Ammon's horn (tissue), 1 donor: ENCODE results near the gene CASP9.

Experiments
- DNase-seq: peaks from one replicate; pipeline ENCODE4 v3.0.0-alpha.2; 2016; ENCODE audit warnings: low spot score

Gene CASP9

GRCh38 chr1:15445390-15446122 lies 78.5 kb downstream of the CASP9 start:
- DNase-seq, result no peak

GRCh38 chr1:15444468-15445389 lies 79.3 kb downstream of the CASP9 start:
- no peak for DNase-seq

- DNase-seq, result no peak
Measured at GRCh38 chr1:15443281-15443680, 80.7 kb downstream of the CASP9 start.

GRCh38 chr1:15442759-15443158 lies 81.3 kb downstream of the CASP9 start:
- DNase-seq, result no peak

- DNase-seq, result no peak
Measured at GRCh38 chr1:15442119-15442518, 81.9 kb downstream of the CASP9 start.
